ENCODE results near the gene UPP2. TPM values are rescaled to one million over a fixed set of nuclear protein-coding genes. Genes with fewer than 3 reads are reported as not detected.

UPP2 gene
- total and polyA plus RNA-seq, 2 of the 13 experiments (the other 11 are each of a cell fraction or from before 2014, with no cell fraction given), result 0.07 to 0.28 TPM

- TF ChIP-seq, protein P1, sequence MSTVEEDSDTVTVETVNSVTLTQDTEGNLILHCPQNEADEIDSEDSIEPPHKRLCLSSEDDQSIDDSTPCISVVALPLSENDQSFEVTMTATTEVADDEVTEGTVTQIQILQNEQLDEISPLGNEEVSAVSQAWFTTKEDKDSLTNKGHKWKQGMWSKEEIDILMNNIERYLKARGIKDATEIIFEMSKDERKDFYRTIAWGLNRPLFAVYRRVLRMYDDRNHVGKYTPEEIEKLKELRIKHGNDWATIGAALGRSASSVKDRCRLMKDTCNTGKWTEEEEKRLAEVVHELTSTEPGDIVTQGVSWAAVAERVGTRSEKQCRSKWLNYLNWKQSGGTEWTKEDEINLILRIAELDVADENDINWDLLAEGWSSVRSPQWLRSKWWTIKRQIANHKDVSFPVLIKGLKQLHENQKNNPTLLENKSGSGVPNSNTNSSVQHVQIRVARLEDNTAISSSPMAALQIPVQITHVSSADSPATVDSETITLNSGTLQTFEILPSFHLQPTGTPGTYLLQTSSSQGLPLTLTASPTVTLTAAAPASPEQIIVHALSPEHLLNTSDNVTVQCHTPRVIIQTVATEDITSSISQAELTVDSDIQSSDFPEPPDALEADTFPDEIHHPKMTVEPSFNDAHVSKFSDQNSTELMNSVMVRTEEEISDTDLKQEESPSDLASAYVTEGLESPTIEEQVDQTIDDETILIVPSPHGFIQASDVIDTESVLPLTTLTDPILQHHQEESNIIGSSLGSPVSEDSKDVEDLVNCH (CRISPR knock-in tag; IDR thresholded peaks at IDR 0.05), result no peak
- no peak for TF ChIP-seq THAP7 (CRISPR knock-in tag; IDR thresholded peaks at IDR 0.05)
- TF ChIP-seq ZFX (CRISPR knock-in tag; IDR thresholded peaks at IDR 0.05; ENCODE audit: low read depth), result no peak
- TF ChIP-seq, protein P2, sequence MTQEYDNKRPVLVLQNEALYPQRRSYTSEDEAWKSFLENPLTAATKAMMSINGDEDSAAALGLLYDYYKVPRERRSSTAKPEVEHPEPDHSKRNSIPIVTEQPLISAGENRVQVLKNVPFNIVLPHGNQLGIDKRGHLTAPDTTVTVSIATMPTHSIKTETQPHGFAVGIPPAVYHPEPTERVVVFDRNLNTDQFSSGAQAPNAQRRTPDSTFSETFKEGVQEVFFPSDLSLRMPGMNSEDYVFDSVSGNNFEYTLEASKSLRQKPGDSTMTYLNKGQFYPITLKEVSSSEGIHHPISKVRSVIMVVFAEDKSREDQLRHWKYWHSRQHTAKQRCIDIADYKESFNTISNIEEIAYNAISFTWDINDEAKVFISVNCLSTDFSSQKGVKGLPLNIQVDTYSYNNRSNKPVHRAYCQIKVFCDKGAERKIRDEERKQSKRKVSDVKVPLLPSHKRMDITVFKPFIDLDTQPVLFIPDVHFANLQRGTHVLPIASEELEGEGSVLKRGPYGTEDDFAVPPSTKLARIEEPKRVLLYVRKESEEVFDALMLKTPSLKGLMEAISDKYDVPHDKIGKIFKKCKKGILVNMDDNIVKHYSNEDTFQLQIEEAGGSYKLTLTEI (CRISPR knock-in tag; conservative IDR thresholded peaks at IDR 0.05), result no peak
- no peak for TF ChIP-seq CERS6 (CRISPR knock-in tag; IDR thresholded peaks at IDR 0.05)
- no peak for TF ChIP-seq MBNL3 (CRISPR knock-in tag; conservative IDR thresholded peaks at IDR 0.05)
- no peak for TF ChIP-seq ZBTB21 (CRISPR knock-in tag; IDR thresholded peaks at IDR 0.05)
- peak; percentile 83; the same call in 1 of the 2 replicates for TF ChIP-seq MBD4 (IDR thresholded peaks at IDR 0.05; ENCODE audit: borderline replicate concordance, low read length)
- TF ChIP-seq HIVEP1 (CRISPR knock-in tag; IDR thresholded peaks at IDR 0.05), result no peak
- no peak for TF ChIP-seq IKZF1 (IDR thresholded peaks at IDR 0.05)
- TF ChIP-seq TAF15 (IDR thresholded peaks at IDR 0.05; ENCODE audit: low read depth, low read length, poor library complexity, severe bottlenecking), result no peak
- TF ChIP-seq DNMT3B (CRISPR knock-in tag; conservative IDR thresholded peaks at IDR 0.05), result peak; percentile 79; the same call in 1 of the 2 replicates
- no peak for TF ChIP-seq RFX5 (IDR thresholded peaks at IDR 0.05; ENCODE audit: low read depth, low read length)
- no peak for TF ChIP-seq BHLHE40 (IDR thresholded peaks at IDR 0.05; ENCODE audit: low read length)
- TF ChIP-seq DNMT1 (CRISPR knock-in tag; IDR thresholded peaks at IDR 0.05), result no peak
- no peak for TF ChIP-seq MXI1 (IDR thresholded peaks at IDR 0.05; ENCODE audit: borderline replicate concordance, low read depth, low read length)
- TF ChIP-seq NFE2L1 (CRISPR knock-in tag; IDR thresholded peaks at IDR 0.05; ENCODE audit: borderline replicate concordance), result no peak
- TF ChIP-seq SCMH1 (CRISPR knock-in tag; IDR thresholded peaks at IDR 0.05; ENCODE audit: borderline replicate concordance), result no peak
- no peak for TF ChIP-seq XBP1 (CRISPR knock-in tag; IDR thresholded peaks at IDR 0.05)
- peak; percentile 66; the same call in 1 of the 2 replicates for TF ChIP-seq ZNF430 (CRISPR knock-in tag; IDR thresholded peaks at IDR 0.05)
- TF ChIP-seq ZNF3 (CRISPR knock-in tag; IDR thresholded peaks at IDR 0.05), result no peak
- TF ChIP-seq ZNF530 (CRISPR knock-in tag; IDR thresholded peaks at IDR 0.05; ENCODE audit: low read depth), result no peak
- TF ChIP-seq ZMYM4 (CRISPR knock-in tag; IDR thresholded peaks at IDR 0.05), result peak; percentile 91
- no peak for TF ChIP-seq ZSCAN20 (CRISPR knock-in tag; IDR thresholded peaks at IDR 0.05; ENCODE audit: borderline replicate concordance)
Measured at GRCh38 chr2:158130832-158131473, 29.3 kb downstream of the UPP2 start (continued).
